OCI-LY3 (cell line): ENCODE results near the gene DNAH10.

ENCODE experiments used
- H2AFZ ChIP-seq: fragments of 200-600, 300-600 bp; shearing (Covaris generic); 2 replicates; pipeline ENCODE4 v1.6.0; 2014; ENCODE audit warnings: antibody characterized with exemption, low read depth, low read length
- H3K27ac ChIP-seq: fragments of 200-600, 300-600 bp; sonication (generic); 2 replicates; pipeline ENCODE4 v1.5.1; 2014; ENCODE audit warnings: mild to moderate bottlenecking, low read length, moderate library complexity, mixed read lengths
- H3K27me3 ChIP-seq: fragments of 200-600, 300-600 bp; sonication (generic); 2 replicates; pipeline ENCODE4 v1.6.1; 2014; ENCODE audit warnings: low read depth, low read length, mixed read lengths
- H3K36me3 ChIP-seq: fragments of 200-600, 300-600 bp; sonication (generic); replicated peaks from 2 replicates; pipeline ENCODE3; 2014; ENCODE audit warnings: low read depth, low read length, mixed read lengths
- H3K4me1 ChIP-seq: fragments of 300-600, 200-600 bp; sonication (generic); 2 replicates; pipeline ENCODE4 v1.6.1; 2014; ENCODE audit warnings: low read length, mixed read lengths
- H3K4me2 ChIP-seq: fragments of 200-600, 300-600 bp; sonication (generic); 2 replicates; pipeline ENCODE4 v1.6.1; 2014; ENCODE audit warnings: low read length, mixed read lengths
- H3K4me3 ChIP-seq: fragments of 300-600, 200-600 bp; sonication (generic); 2 replicates; pipeline ENCODE4 v1.5.1; 2014; ENCODE audit warnings: antibody characterized with exemption, mild to moderate bottlenecking, low read length, moderate library complexity
- H3K79me2 ChIP-seq: fragments of 300-600, 200-600 bp; shearing (Covaris generic); 2 replicates; pipeline ENCODE4 v1.6.1; 2014; ENCODE audit warnings: mild to moderate bottlenecking, low read length, mixed read lengths
- H3K9ac ChIP-seq: fragments of 300-600, 200-600 bp; shearing (Covaris generic); 2 replicates; pipeline ENCODE4 v1.6.0; 2014; ENCODE audit warnings: mild to moderate bottlenecking, low read length, moderate library complexity
- H3K9me3 ChIP-seq: fragments of 200-600, 300-600 bp; shearing (Covaris generic); 2 replicates; pipeline ENCODE4 v1.6.1; 2014; ENCODE audit warnings: low read length, mixed read lengths; ENCODE audit not compliant: insufficient read depth
- H4K20me1 ChIP-seq: fragments of 200-600, 300-600 bp; sonication (generic); 2 replicates; pipeline ENCODE4 v1.6.1; 2016; ENCODE audit warnings: low read length, mixed read lengths; ENCODE audit not compliant: insufficient read depth
- CTCF ChIP-seq: fragments of 200-600, 300-600 bp; sonication (generic); IDR thresholded peaks from 2 replicates; pipeline ENCODE4 v1.5.1; 2014; ENCODE audit warnings: antibody characterized with exemption, low read length, low read depth
- EZH2phosphoT487 ChIP-seq: fragments of 200-600 bp; shearing (Covaris generic); IDR thresholded peaks from 2 replicates; pipeline ENCODE4 v1.6.1; 2018; ENCODE audit warnings: antibody characterized with exemption, mixed run types, low read depth

DNAH10 gene

GRCh38 chr12:123936471-123936870 lies 174.4 kb downstream of the DNAH10 start:
- no peaks in the 10 kb centered on the region for H3K36me3 ChIP-seq
- peaks cover 7% of the 10 kb centered on the region for H3K27me3 ChIP-seq
- H3K9me3 ChIP-seq, result no peaks in the 10 kb centered on the region
- H3K4me3 ChIP-seq, result no peak overlapping the region
- H3K9ac ChIP-seq, result no peak overlapping the region
- H3K79me2 ChIP-seq, result no peaks in the 10 kb centered on the region
- H2AFZ ChIP-seq, result no peak overlapping the region
- no peaks in the 10 kb centered on the region for H4K20me1 ChIP-seq
- no peak overlapping the region for H3K27ac ChIP-seq
- TF ChIP-seq EZH2phosphoT487 (no peak), CTCF (no peak)
- H3K4me2 ChIP-seq, result no peak overlapping the region
- H3K4me1 ChIP-seq, result peaks cover 12% of the 10 kb centered on the region

DNA sequence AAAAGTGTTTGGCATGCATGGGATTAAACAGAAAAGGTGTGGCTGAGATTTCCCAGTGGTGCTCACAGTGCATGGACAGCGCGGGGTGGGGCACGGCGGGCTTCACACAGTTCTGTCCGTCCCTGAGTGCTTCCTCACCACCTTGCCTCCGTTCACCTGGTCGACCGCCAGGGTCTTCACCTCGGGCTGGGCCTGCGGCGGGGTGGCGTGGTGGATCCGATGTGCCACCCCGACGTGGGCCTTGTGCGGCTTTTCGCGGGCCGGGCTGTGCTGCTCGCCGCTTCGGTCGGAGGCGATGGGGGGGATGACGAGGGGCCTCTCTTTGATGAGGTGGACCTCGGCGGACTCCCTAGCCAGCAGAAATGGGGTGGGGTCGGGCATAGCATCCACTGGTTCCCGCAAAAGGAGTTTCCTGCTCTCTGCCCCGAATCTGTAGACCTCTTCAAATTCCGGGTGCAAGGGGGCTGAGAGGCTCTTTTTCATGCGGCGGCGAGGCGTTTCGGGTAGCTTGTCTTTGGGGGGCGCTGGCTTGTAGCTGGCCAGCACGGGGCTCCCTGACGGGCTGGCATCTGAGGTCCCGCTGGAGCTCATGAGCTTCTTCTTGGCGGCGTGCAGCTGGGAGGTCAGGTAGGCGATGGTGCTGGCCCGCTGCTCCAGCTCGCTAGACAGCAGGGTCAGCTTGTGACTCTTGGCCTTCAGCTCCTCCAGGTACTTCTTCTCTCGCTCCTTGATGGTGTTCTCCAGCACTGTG lies 175.0 kb downstream of the DNAH10 start:
- no peak overlapping the region for H3K9ac ChIP-seq
- H3K79me2 ChIP-seq, result no peaks in the 10 kb centered on the region
- H3K27me3 ChIP-seq, result peaks cover 2% of the 10 kb centered on the region; the same call in 1 of the 2 replicates
- H3K27ac ChIP-seq, result no peak overlapping the region
- H3K4me1 ChIP-seq, result peaks cover 12% of the 10 kb centered on the region
- no peaks in the 10 kb centered on the region for H3K9me3 ChIP-seq
- H3K4me2 ChIP-seq, result no peak overlapping the region
- peaks cover 5% of the 10 kb centered on the region for H3K36me3 ChIP-seq
- TF ChIP-seq EZH2phosphoT487 (no peak), CTCF (no peak)
- no peaks in the 10 kb centered on the region for H4K20me1 ChIP-seq
- H2AFZ ChIP-seq, result no peak overlapping the region
- no peak overlapping the region for H3K4me3 ChIP-seq

- Histone ChIP-seq H2AFZ (no peak overlapping the region), H3K27ac (no peak overlapping the region), H3K79me2 (no peaks in the 10 kb centered on the region), H3K4me3 (no peak overlapping the region), H3K4me2 (no peak overlapping the region), H3K4me1 (peaks cover 12% of the 10 kb centered on the region), H3K9ac (no peak overlapping the region), H3K9me3 (no peaks in the 10 kb centered on the region), H4K20me1 (no peaks in the 10 kb centered on the region), H3K36me3 (peaks cover 5% of the 10 kb centered on the region), H3K27me3 (no peaks in the 10 kb centered on the region)
- no peak for TF ChIP-seq CTCF
- no peak for TF ChIP-seq EZH2phosphoT487
Measured at GRCh38 chr12:123937707-123938591, 175.8 kb downstream of the DNAH10 start.
